Natural killer cell (primary cell): Measurements from ENCODE around the gene HTR7. TPM values are rescaled to one million over a fixed set of nuclear protein-coding genes. Genes with fewer than 3 reads are reported as not detected.

Experiments used
- total RNA-seq, 4 donors: library from RNA; stranded (reverse); fragments of 120-200 nt in 1 of 4; gene quantifications; one replicate each; pipeline versions ENCODE4 v1.2.3 to v1.2.4, GENCODE V29; 2013 to 2022

Gene HTR7
- total RNA-seq, 3 donors from 2014 or later (not counting 1 experiment from before 2014, with no cell fraction given), result 0.11 to 0.20 TPM; not detected in 1

Other genes starting within 250 kb of the HTR7 start
- gene RPP30, start 13.9 kb upstream of the HTR7 start, total RNA-seq, result 10 to 100 TPM; 22.6 to 32.5 (median 24.2) TPM
- not detected for gene ANKRD1, start 63.0 kb upstream of the HTR7 start, total RNA-seq